ENCODE measurements around the gene LSM10.

DNA sequence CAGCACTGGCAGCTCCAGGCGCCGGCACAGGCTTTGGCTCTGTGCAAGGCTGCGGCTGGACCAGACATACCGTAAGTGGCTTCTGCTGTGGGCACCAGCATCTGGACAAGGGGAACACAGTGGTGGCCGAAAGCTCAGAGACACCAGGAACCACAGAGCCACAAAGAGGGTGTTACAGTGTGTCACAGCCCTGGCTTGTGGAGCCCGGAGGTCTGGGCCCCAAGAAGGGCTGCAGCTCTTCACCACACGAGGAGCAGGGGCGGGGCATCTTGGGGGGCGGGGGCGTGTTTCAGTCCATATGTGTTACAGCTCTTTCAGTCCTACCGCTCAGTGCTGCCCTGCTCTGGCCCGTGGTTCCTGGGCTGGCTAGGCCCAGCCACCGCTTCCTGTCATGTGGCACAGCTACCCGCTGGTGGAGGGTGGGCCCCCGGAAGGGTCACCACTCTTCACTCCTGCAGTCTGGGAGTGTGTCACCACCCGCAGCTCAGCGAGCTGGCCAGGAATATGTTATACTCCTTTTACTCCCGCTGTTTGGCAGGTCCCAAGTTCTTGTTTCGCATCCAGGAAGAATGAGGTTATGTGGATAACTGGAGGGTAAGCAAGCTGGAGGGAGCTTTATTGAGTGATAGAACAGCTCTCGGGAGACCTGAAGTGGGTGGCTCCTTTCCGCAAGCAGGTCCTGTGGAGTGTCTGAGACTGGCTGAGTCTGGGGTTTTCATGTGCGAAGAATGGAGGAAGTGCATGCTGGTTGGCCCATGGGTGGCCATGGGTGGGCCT lies 3.3 kb upstream of the LSM10 start:
- TF ChIP-seq, protein P1, sequence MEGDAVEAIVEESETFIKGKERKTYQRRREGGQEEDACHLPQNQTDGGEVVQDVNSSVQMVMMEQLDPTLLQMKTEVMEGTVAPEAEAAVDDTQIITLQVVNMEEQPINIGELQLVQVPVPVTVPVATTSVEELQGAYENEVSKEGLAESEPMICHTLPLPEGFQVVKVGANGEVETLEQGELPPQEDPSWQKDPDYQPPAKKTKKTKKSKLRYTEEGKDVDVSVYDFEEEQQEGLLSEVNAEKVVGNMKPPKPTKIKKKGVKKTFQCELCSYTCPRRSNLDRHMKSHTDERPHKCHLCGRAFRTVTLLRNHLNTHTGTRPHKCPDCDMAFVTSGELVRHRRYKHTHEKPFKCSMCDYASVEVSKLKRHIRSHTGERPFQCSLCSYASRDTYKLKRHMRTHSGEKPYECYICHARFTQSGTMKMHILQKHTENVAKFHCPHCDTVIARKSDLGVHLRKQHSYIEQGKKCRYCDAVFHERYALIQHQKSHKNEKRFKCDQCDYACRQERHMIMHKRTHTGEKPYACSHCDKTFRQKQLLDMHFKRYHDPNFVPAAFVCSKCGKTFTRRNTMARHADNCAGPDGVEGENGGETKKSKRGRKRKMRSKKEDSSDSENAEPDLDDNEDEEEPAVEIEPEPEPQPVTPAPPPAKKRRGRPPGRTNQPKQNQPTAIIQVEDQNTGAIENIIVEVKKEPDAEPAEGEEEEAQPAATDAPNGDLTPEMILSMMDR (IDR thresholded peaks at IDR 0.05 in 8 of 11, conservative IDR thresholded peaks at IDR 0.05 in 3 of 11) = peak in 4 of 11 experiments; percentile 13 to 36 (median 14)
- TF ChIP-seq POLR2A (IDR thresholded peaks at IDR 0.05) (peak in 1 of 3 donors; percentile 24), POLR2AphosphoS5 (IDR thresholded peaks at IDR 0.05) (peak; percentile 89)

Data from spleen (tissue), 7 donors.